ENCODE results near the gene GKAP1.
"Not testable (repeated sequence)": the region's sequence is repeated elsewhere in the genome, so short reads cannot be mapped to it uniquely, and the experiment has no call there.

GKAP1 gene

DNA sequence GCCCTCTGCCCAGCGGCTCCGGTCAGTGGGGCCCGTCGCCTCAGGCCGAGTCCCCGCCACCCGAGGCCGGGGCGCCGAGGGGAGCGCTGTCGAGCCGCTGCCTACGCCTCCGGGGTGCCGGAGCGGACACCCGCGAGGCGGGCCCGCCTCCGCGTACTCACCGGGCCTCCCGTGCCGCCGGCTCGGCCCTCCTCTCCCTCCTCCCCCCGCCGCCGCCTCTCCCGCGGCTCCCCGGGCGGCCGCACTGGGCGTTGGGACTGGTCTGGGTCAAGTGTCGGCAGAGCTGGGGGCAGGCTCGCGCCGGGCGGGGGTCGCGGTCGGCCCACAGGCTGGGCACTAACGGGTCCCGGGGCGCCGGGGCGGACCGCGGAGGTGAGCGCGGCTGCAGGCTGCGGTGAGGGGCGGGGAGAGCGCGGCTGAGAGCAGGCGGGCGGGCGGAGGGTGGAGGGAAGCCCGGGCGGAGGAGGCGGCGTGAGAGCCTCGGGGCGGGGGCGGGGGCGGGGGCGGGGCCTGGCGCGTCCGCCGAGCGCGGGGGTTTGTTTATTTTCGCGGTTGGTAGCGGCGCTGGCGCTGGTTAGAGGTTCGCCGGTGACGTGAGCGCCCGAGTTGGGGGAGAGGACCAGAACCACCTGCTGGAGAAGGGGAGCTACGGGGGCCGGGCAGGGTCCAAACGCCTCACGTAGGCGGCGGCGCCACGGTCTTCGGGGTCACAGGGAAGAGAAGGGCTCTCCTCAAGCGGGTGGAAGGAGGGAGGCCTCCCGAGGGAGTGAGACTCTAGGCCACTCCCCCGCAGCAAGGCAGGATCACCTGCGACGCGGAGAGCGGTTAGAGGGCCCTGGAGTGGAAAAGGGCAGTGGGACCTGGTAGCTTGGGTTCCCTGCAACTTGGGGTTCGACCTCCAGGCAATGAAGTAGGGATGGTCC, at the start of gene GKAP1:
TSS of gene GKAP1 (minus strand) at position 414 of the 923 bp plus-strand sequence. CDS start 11,252 bp downstream, outside the sequence.
- FAIRE-seq: not testable (repeated sequence)

DNA sequence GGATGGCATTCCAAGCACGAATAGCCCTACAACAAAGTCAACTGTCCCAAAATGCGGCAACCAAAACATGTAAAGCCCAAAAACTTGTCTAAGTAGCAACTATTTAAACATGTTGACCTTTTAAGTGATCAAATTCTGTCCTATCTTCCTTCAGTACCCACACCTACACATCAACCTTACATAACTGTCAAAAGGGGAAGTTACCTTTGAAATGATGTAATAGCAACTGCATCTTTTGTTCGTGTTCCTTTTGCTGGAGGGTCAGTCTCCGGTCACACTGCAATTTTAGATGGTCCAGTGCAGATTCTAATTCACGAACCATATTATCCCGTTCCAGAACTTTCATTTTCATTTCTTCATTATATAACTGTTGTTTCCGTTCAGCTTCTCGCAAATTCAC, 32.3 kb upstream of the GKAP1 start:
- FAIRE-seq: not testable (repeated sequence)

DNA sequence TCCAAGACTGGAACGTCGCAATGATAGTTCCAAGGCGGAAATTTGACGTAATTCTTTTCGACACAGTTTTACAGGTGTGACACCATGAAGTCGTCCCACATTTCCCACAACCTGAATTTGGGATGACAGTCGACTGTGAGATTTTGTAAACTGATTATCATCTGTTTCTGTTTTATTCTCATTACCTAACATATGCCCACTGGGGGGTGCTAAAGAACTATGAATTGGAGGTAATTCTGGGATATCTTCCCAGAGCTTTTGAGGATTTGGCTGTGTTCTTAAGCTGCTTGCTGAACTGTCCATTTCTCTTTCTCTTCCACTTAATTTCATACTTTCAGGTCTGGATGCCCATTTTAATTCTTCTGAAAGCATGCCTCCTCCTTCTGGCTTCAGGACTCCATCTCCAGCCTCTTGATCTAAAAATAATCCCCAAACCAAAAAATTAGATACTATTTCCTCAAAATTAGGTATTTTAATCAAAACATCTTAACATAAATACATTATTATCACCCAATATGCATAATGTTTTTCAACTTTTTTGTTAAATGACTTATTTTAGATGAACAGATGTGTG, 19.6 kb upstream of the GKAP1 start:
- FAIRE-seq: peak; percentile 97

DNA sequence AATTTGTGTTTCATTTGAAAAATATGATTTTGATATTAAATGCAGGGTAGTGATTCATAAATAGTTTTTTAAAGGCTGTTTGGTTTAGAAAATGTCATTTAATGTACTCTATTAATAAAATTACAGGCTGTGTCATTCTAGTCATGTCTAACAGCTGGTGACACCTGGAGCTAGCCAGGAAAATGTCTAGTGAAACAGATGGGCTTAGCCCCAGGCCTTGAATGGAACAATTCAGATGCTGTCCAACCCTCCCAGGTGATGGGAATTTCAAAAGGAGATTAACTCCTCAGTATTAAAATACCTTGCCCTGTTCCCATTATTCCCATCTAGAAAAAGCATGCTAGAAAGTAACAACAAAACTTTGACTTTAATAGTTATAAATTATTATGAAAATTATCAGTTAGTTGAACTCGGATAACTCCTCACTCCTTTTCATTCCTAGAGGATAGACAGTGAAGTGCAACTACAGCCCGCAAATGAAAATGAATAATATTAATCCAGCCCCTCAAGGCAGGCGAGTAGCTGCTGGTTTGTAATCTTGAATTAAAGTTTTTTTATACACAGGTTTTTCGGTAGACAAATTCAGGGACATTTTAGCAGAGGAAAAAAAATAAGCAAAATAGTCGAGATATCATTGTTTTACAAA, 13.0 kb upstream of the GKAP1 start:
- not testable (repeated sequence) for FAIRE-seq

DNA sequence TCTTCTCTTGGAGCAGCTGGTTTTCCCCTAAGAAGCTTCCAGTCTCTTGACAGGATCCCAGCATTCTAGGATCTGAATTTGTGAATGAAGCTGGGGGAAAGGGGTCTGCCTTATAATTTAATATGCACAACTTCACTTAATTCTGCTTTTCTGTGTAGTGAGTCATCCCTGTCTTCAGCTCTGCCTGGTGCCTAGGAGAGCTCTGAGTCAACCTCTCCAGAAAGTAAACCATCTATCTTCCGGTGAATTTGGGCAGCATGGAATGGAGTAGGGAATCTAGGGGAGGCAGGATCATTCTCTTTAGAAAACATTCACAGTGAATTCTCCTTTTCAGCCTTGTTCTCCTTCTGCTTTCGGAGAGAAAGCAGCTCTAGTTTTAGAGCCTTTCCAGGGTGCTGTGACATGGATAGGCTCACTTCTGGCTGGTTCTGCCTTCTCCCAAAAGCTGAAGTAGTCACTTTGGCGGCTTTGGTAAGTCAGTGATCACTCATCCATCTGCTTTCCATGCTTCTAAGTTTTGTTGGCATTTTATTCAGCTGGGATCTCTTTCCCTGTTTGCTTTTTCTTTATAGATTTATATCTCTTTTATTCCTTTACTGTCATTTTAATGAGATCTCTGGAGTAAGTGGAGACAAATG, 7.5 kb upstream of the GKAP1 start:
- FAIRE-seq: not testable (repeated sequence)

DNA sequence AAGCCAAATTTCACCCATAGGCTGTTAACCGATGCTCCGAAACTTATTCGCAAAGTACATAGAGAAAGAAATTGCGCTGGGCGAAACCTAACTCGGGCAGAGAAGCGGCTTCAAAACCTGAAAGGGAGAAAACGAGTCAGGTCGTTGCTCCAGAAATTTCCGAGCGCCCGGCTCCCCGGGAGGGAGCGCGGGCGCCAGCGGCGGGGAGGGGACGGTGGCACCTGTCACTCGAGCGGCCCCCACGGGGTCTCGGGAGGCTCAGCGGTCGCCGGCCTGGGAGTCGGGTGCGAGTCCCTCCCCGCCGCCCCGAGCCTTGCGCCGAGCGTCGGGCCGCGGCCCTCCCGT, 586 bp downstream of the GKAP1 start:
- FAIRE-seq: not testable (repeated sequence)

DNA sequence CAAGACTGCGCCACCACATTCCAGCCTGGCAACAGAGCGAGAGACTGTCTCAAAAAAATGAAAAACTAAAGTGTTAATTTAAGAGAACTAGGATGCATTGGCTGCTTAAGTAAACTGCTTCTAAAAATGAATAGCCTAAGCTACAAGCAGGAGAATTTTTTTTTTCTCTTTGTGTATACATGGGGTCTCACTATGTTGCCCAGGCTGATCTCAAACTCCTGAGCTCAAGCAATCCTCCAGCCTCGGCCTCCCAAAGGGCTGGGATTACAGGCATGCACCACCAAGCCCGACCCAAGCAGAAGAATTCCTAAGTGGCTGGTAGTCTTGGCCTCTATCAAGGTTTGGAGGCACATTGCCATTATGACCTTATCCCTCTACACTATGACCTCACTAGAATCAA, 2.4 kb downstream of the GKAP1 start:
- FAIRE-seq: not testable (repeated sequence)

DNA sequence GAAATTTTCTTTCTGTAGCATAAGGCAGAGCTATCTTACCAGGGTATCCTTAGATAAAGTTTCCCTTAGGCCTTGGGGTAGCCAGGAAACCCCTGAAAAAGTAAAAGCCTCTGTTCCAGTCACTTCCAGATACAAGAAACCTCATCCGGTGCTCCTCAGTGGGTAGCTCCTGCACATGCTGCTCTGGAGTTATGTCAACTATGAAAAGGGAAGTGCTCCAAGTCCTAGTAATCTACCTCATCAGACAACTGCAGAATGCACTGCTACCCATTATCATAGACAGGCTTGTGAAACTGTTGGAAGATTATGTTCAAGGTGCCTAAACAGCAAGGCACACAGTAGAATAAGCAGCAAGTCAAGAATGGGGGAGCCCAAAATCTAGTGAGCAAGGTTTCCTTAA, 8.4 kb downstream of the GKAP1 start:
- not testable (repeated sequence) for FAIRE-seq

DNA sequence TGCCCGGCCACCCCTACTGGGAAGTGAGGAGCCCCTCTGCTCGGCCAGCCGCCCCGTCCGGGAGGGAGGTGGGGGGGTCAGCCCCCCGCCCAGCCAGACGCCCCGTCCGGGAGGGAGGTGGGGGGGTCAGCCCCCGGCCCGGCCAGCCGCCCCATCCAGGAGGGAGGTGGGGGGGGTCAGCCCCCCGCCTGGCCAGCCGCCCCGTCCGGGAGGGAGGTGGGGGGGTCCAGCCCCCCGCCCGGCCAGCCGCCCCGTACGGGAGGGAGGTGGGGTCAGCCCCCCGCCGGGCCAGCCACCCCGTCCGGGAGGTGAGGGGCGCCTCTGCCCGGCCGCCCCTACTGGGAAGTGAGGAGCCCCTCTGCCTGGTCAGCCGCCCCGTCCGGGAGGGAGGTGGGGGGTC, 13.1 kb downstream of the GKAP1 start:
- not testable (repeated sequence) for FAIRE-seq

DNA sequence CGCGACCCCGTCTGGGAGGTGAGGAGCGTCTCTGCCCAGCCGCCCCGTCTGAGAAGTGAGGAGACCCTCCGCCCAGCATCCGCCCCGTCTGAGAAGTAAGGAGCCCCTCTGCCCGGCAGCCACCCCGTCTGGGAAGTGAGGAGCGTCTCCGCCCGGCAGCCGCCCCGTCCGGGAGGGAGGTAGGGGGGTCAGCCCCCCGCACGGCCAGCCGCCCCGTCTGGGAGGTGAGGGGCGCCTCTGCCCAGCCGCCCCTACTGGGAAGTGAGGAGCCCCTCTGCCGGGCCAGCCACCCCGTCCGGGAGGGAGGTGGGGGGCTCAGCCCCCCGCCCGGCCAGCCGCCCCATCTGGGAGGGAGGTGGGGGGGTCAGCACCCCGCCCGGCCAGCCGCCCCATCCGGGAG, 13.6 kb downstream of the GKAP1 start:
- not testable (repeated sequence) for FAIRE-seq

DNA sequence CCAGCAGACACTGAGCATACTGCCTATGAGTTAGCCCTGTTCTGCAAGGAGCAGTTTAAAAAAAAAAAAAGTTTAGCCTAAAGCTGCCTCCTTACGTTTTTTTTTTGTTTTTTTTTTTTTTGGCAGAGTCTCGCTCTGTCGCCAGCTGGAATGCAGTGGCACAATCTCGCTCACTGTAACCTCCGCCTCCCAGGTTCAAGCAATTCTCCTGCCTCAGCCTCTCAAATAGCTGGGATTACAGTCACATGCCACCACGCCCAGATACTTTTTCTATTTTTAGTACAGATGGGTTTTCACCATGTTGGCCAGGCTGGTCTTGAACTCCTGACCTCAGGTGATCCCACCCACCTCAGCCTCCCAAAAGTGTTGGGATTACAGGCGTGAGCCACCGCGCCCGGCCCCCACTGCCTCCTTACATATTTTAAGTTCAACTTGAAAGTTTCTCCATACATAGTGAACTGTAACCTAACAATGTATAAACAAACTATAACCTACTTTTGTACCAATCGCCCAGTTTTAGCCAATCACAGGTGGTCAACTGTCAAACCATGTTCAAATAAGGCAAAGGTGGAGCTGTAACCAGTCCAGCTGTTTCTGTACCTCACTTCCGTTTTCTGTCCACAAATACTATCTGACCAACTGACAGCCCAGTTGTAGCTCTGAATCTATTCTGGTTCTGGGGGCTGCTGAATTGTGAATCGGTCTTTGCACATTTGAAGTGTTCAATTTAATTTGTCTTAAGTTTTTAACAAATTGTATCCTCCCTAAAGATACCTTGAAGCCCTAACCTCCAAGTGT, 17.1 kb downstream of the GKAP1 start:
- FAIRE-seq: no peak

DNA sequence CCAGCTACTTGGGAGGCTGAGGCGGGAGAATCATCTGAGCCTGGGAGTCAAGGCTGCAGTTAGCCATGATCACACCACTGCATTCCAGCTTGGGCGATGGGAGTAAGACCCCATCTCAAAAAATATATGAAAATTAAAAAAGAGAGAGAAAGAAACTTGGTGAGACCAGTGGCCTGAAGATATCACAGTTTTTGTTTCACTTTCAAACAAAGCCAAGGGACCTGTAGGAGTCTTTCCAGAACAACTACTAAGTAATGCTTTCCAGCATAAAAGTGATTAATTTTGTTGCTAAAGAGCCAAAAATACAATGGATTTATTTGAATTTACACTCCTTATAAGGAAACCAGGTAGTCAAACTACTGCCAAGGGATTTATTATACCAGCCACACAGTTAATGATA, 23.5 kb downstream of the GKAP1 start:
- FAIRE-seq: no peak

DNA sequence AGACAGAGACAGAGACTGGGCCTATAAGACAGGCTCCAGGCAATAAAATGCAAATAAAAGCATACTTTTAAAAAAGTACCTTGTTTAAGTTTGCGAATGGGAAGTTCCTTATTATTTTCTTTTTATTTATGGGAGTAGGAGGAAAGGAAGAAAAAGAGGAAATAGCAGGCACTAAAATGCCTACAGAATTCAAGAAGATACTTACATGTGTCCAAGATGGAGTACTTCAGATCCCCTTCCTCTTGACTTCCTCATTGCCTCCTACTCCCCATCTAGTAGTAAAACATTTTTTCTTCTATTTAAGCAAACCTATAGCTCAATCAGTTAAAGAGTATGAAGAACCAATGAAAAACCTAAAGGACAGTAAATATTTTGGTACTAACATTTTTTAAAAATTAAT, 24.8 kb downstream of the GKAP1 start:
- FAIRE-seq: no peak

DNA sequence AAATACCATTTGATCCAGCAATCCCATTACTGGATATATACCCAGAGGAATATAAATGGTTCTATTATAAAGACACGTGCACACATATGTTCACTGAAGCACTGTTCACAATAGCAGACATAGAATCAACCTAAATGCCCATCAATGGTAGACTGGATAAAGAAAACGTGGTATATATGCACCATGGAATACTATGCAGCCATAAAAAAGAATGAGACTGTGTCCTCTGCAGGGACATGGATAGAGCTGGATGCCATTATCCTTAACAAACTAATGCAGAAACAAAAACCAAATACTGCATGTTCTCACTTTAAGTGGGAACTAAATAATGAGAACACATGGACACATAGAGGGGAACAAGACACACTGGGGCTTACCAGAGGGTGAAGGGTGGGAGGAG, 39.4 kb downstream of the GKAP1 start:
- FAIRE-seq: no peak

DNA sequence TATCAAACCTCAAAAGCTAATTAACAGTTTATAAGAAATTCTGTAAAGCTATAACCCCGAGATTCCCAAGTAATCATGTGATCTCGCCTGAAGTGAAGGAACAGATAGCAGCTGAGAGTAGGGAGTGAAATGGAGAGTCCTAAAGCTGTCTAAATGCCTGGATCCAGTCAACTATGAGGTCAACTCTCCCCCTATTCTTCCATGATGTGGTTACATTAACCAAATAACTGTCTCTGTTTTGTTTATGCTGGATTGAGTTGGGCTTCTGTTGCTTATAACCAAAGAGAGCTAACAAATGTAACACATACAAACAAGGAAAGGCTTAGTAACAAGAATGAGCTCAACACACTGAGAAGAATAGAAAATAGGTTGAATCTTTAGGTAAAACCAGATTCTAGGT, 41.6 kb downstream of the GKAP1 start:
- no peak for FAIRE-seq

DNA sequence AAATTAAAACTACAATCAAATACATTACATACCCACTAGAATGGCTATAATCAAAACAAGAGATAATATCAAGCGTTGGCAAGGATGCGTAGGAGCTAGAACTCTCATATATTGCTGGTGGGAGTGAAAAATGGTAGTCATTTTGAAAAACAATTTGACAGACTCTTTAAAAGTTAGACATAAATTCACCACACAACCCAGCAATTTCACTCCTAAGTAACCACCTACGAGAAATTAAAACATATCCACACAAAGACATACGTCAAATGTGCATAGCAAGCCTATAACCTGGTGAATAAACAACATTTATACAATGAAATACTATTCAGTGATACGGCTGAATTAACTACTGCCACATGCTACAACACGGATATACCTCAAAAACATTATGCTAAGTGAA, 44.7 kb downstream of the GKAP1 start:
- FAIRE-seq: no peak

DNA sequence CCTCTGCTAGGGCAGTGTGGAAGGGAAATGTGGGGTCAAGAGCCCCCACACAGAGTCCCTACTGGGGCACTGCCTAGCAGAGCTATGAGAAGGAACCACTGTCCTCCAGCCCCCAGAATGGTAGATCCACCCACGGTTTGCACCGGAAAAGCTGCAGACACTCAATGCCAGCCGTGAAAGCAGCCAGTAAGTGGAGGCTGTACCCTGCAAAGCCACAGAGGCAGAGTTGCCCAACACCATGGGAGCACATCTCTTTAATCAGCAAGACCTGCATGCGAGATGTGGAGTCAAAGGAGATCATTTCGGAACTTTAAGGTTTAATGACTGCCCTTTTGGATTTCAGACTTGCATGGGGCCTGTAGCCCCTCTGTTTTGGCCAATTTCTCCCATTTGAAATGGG, 52.2 kb downstream of the GKAP1 start:
- FAIRE-seq: no peak

DNA sequence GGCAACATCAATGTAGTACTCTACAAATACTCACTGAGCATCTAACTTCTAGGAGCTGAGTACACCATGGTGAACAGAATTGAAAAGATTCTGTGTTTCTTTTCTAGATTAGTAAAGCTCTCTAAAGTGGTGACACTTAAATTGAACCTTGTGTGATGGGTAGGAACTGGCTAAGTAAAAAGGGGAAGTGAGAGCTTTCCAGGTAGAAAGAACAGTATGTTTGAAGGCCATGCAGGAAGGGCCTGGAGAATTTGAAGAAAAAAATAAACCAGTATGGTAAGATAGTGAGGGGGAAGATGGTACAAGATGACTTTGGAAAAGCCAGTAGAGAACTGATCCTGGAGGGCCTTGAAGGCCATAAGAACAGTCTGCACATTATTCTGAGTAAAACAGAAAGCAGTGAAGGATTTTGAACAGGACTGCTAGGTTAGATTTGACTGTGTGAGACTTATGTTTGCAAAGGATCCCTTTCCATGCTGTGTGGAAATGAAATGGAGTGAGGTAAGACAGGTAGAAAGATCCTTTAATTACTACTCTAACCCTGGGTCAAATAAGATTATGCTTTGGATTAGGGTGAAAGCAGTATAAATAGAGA, 63.1 kb downstream of the GKAP1 start:
- FAIRE-seq: no peak

DNA sequence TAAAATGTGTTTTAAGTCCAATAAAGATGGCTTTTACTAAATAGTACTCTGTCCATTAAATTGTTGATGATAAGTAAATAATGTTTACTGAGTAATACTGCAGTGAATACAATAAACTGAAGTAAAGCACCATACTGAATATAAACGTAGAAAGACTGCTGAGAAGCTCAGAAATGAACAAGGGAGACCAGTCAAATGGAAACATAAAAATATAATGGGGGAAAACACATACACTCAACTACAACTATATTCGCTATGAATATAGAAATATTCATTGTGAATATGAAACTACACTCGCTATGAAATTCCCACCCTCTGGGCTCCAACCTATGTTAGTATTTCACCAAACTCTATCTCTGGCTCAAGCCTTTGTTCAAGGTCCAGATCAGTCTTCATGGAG, 67.9 kb downstream of the GKAP1 start:
- FAIRE-seq: no peak

DNA sequence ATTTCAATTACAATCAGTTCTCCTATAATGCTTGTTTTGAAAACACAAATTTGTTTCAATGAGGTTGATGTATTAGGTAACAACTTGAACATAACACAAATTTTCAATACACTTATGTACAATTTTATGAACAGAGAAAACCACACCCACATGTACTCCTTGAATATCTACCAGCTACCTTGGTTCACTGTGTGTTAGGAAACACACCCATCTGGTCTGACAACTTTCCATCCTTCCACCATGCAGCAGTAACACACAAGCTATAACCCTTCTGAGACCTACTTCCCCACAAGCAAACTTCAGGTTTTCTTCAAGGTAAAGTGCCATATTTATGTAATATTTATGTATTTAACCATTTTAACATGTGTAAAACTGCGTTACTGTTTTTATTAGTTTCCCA, 73.4 kb downstream of the GKAP1 start:
- FAIRE-seq: no peak

DNA sequence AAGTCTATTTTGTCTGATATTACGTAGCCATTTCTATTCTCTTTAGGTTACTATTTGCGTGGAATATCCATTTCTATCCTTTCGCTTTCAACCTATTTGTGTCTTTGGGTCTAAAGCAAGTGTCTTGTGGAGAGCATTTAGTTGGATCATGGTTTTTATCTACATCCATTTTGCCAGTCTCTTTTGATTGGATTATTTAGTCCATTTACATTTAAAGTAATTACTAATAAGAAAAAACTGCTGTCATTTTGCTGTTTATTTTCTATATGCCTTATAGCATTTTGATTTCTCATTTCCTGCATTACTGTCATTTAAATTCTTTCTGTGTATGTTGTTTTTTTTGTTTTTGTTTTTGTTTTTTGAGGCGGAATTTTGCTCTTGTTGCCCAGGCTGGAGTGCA, 83.8 kb downstream of the GKAP1 start:
- FAIRE-seq: no peak

Data from G401.6 (cell line).